K562 (cell line): ENCODE results near the gene KRT38.

Source experiments
- TF ChIP-seq, protein P1 (sequence below): sonication (generic); formaldehyde crosslinking; IDR thresholded peaks from 2 replicates; pipeline ENCODE4 v1.8.1; 2023; ENCODE audit warnings: mild to moderate bottlenecking, missing genetic modification reagents
- TF ChIP-seq, protein P2 (sequence below), 2 experiments: fragments of 450-650 bp; conservative IDR thresholded peaks; 2 replicates each; pipeline ENCODE4 v1.6.1; 2017; ENCODE audit warnings: mild to moderate bottlenecking in 2 of 2, moderate library complexity in 2 of 2
- TF ChIP-seq, protein P3 (sequence below): sonication (generic); formaldehyde crosslinking; IDR thresholded peaks from 2 replicates; pipeline ENCODE4 v1.8.1; 2023; ENCODE audit warnings: mild to moderate bottlenecking, missing genetic modification reagents

DNA sequence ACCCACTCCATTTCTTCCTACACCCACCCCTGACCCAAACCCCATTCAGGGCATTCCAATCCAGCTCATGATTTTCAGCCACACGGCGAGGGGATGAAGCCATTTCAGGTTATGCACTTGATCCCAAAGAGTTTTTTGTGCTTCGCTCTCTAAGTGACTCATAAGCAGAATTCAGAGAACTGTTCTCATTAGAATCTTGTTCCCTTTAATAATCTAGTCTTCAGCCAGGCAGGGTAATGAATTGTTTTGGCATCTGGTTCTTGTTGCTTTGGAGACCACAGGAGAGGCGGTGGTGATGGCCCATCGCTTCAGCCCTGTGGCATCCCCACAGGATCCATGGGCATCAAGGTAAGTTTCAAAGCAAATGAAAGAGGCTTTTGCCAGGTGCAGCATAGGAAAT lies 38.6 kb downstream of the KRT38 start:
- TF ChIP-seq, protein P1, sequence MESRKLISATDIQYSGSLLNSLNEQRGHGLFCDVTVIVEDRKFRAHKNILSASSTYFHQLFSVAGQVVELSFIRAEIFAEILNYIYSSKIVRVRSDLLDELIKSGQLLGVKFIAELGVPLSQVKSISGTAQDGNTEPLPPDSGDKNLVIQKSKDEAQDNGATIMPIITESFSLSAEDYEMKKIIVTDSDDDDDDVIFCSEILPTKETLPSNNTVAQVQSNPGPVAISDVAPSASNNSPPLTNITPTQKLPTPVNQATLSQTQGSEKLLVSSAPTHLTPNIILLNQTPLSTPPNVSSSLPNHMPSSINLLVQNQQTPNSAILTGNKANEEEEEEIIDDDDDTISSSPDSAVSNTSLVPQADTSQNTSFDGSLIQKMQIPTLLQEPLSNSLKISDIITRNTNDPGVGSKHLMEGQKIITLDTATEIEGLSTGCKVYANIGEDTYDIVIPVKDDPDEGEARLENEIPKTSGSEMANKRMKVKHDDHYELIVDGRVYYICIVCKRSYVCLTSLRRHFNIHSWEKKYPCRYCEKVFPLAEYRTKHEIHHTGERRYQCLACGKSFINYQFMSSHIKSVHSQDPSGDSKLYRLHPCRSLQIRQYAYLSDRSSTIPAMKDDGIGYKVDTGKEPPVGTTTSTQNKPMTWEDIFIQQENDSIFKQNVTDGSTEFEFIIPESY = no peak
- TF ChIP-seq, protein P2, sequence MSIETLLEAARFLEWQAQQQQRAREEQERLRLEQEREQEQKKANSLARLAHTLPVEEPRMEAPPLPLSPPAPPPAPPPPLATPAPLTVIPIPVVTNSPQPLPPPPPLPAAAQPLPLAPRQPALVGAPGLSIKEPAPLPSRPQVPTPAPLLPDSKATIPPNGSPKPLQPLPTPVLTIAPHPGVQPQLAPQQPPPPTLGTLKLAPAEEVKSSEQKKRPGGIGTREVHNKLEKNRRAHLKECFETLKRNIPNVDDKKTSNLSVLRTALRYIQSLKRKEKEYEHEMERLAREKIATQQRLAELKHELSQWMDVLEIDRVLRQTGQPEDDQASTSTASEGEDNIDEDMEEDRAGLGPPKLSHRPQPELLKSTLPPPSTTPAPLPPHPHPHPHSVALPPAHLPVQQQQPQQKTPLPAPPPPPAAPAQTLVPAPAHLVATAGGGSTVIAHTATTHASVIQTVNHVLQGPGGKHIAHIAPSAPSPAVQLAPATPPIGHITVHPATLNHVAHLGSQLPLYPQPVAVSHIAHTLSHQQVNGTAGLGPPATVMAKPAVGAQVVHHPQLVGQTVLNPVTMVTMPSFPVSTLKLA (conservative IDR thresholded peaks at IDR 0.05) = no peak
- TF ChIP-seq, protein P3, sequence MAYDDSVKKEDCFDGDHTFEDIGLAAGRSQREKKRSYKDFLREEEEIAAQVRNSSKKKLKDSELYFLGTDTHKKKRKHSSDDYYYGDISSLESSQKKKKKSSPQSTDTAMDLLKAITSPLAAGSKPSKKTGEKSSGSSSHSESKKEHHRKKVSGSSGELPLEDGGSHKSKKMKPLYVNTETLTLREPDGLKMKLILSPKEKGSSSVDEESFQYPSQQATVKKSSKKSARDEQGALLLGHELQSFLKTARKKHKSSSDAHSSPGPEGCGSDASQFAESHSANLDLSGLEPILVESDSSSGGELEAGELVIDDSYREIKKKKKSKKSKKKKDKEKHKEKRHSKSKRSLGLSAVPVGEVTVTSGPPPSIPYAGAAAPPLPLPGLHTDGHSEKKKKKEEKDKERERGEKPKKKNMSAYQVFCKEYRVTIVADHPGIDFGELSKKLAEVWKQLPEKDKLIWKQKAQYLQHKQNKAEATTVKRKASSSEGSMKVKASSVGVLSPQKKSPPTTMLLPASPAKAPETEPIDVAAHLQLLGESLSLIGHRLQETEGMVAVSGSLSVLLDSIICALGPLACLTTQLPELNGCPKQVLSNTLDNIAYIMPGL (CRISPR knock-in tag) = no peak
